Loucy (cell line): Measurements from ENCODE around the gene MLLT10.
"Not testable (repeated sequence)": the region's sequence is repeated elsewhere in the genome, so short reads cannot be mapped to it uniquely, and the experiment has no call there.

ENCODE experiments used
- H2AFZ ChIP-seq: fragments of 200-600 bp; sonication (generic); 2 replicates; pipeline ENCODE4 v1.6.0; 2016; ENCODE audit warnings: antibody characterized with exemption, mild to moderate bottlenecking, low read length, moderate library complexity
- H3F3A ChIP-seq: fragments of 200-600 bp; 2 replicates; pipeline ENCODE4 v1.6.0; 2016; ENCODE audit warnings: antibody characterized with exemption, low read depth, mild to moderate bottlenecking
- H3K27me3 ChIP-seq: fragments of 200-600 bp; sonication (generic); 2 replicates; pipeline ENCODE4 v1.6.1; 2014; ENCODE audit warnings: low read length, mild to moderate bottlenecking; ENCODE audit not compliant: insufficient read depth, poor library complexity, severe bottlenecking
- H3K36me3 ChIP-seq: fragments of 200-600 bp; sonication (generic); 2 replicates; pipeline ENCODE4 v1.6.1; 2016; ENCODE audit warnings: low read length; ENCODE audit not compliant: insufficient read depth
- H3K4me1 ChIP-seq: fragments of 200-600 bp; sonication (generic); 2 replicates; pipeline ENCODE4 v1.5.1; 2014; ENCODE audit warnings: low read length, mild to moderate bottlenecking; ENCODE audit not compliant: insufficient read depth, poor library complexity, severe bottlenecking
- H3K4me2 ChIP-seq: fragments of 200-600 bp; sonication (generic); 2 replicates; pipeline ENCODE4 v1.6.0; 2014; ENCODE audit warnings: antibody characterized with exemption, low read length, low read depth, mild to moderate bottlenecking; ENCODE audit not compliant: poor library complexity, severe bottlenecking
- H3K4me3 ChIP-seq: fragments of 200-600 bp; sonication (generic); 2 replicates; pipeline ENCODE4 v1.5.1; 2014; ENCODE audit warnings: low read length, mild to moderate bottlenecking, mixed read lengths; ENCODE audit not compliant: poor library complexity, severe bottlenecking
- H3K79me2 ChIP-seq: fragments of 200-600 bp; sonication (generic); 2 replicates; pipeline ENCODE4 v1.6.1; 2014; ENCODE audit warnings: low read length; ENCODE audit not compliant: insufficient read depth
- H3K9ac ChIP-seq: fragments of 200-600 bp; sonication (generic); 2 replicates; pipeline ENCODE4 v1.6.0; 2014; ENCODE audit warnings: mild to moderate bottlenecking, low read depth, low read length, moderate library complexity; ENCODE audit not compliant: poor library complexity, severe bottlenecking
- H3K9me2 ChIP-seq: fragments of 200-600 bp; sonication (generic); replicated peaks from 2 replicates; pipeline ENCODE4 v1.6.1; 2016; ENCODE audit warnings: low read depth, low read length, mixed read lengths
- H3K9me3 ChIP-seq: fragments of 200-600 bp; sonication (generic); 2 replicates; pipeline ENCODE4 v1.6.1; 2014; ENCODE audit warnings: mild to moderate bottlenecking, antibody characterized with exemption, low read length, low read depth; ENCODE audit not compliant: insufficient read depth
- H4K20me1 ChIP-seq: fragments of 200-600 bp; sonication (generic); 2 replicates; pipeline ENCODE4 v1.6.0; 2014; ENCODE audit warnings: antibody characterized with exemption, low read length, mild to moderate bottlenecking; ENCODE audit not compliant: insufficient read depth, poor library complexity, severe bottlenecking
- CTCF ChIP-seq: fragments of 200-600 bp; sonication (generic); conservative IDR thresholded peaks from 2 replicates; pipeline ENCODE4 v1.5.1; 2014; ENCODE audit warnings: mild to moderate bottlenecking, antibody characterized with exemption, low read length
- EZH2phosphoT487 ChIP-seq: fragments of 200-600 bp; IDR thresholded peaks from 2 replicates; pipeline ENCODE4 v1.6.1; 2018; ENCODE audit warnings: antibody characterized with exemption, mild to moderate bottlenecking, moderate library complexity, borderline replicate concordance

MLLT10 gene

GRCh38 chr10:21579291-21579690 lies 45.3 kb downstream of the MLLT10 start:
- H3K27me3 ChIP-seq: no peaks in the 10 kb centered on the region
- H4K20me1 ChIP-seq: peaks cover 52% of the 10 kb centered on the region
- TF ChIP-seq CTCF (no peak), EZH2phosphoT487 (no peak)
- H3K4me3 ChIP-seq: no peak overlapping the region
- peaks cover 14% of the 10 kb centered on the region; the same call in 1 of the 2 replicates for H3K36me3 ChIP-seq
- no peak overlapping the region for H3K4me2 ChIP-seq
- no peaks in the 10 kb centered on the region for H3K4me1 ChIP-seq
- no peaks in the 10 kb centered on the region for H3K9me2 ChIP-seq
- H3F3A ChIP-seq: no peaks in the 10 kb centered on the region
- no peak overlapping the region for H3K9ac ChIP-seq
- no peak overlapping the region for H2AFZ ChIP-seq
- peaks cover 95% of the 10 kb centered on the region for H3K79me2 ChIP-seq
- H3K9me3 ChIP-seq: no peaks in the 10 kb centered on the region

- not testable (repeated sequence) for H3K4me3 ChIP-seq, H3K9me2 ChIP-seq, H3K4me2 ChIP-seq, H2AFZ ChIP-seq, H3K9ac ChIP-seq, H3K4me1 ChIP-seq, H3K27me3 ChIP-seq, H3K9me3 ChIP-seq, H3F3A ChIP-seq
- Histone ChIP-seq H4K20me1 (peaks cover 41% of the 10 kb centered on the region), H3K36me3 (peaks cover 19% of the 10 kb centered on the region; the same call in 1 of the 2 replicates), H3K79me2 (peaks cover 93% of the 10 kb centered on the region)
These were observed 47.4 kb downstream of the MLLT10 start for GRCh38 chr10:21581421-21581834.

GRCh38 chr10:21584834-21585530 lies 51.0 kb downstream of the MLLT10 start:
- H4K20me1 ChIP-seq: peaks cover 25% of the 10 kb centered on the region
- no peaks in the 10 kb centered on the region for H3K9me3 ChIP-seq
- no peak overlapping the region for H2AFZ ChIP-seq
- H3K9me2 ChIP-seq: no peaks in the 10 kb centered on the region
- no peaks in the 10 kb centered on the region for H3K27me3 ChIP-seq
- H3K4me1 ChIP-seq: no peaks in the 10 kb centered on the region
- H3F3A ChIP-seq: no peaks in the 10 kb centered on the region
- H3K4me2 ChIP-seq: no peak overlapping the region
- peaks cover 51% of the 10 kb centered on the region for H3K36me3 ChIP-seq
- H3K9ac ChIP-seq: no peak overlapping the region
- H3K4me3 ChIP-seq: no peak overlapping the region
- peaks cover 73% of the 10 kb centered on the region for H3K79me2 ChIP-seq
- no peak for TF ChIP-seq EZH2phosphoT487
- TF ChIP-seq CTCF: no peak

- H3K9me2 ChIP-seq: no peaks in the 10 kb centered on the region
- no peak overlapping the region for H3K4me3 ChIP-seq
- no peak overlapping the region for H3K9ac ChIP-seq
- peaks cover 20% of the 10 kb centered on the region for H4K20me1 ChIP-seq
- H3K27me3 ChIP-seq: no peaks in the 10 kb centered on the region
- peaks cover 70% of the 10 kb centered on the region for H3K79me2 ChIP-seq
- no peaks in the 10 kb centered on the region for H3F3A ChIP-seq
- H3K36me3 ChIP-seq: peaks cover 69% of the 10 kb centered on the region
- no peaks in the 10 kb centered on the region for H3K4me1 ChIP-seq
- TF ChIP-seq EZH2phosphoT487: no peak
- TF ChIP-seq CTCF: no peak
- no peak overlapping the region for H3K4me2 ChIP-seq
- H2AFZ ChIP-seq: no peak overlapping the region
- no peaks in the 10 kb centered on the region for H3K9me3 ChIP-seq
These were observed 53.4 kb downstream of the MLLT10 start for GRCh38 chr10:21587391-21587790.

- not testable (repeated sequence) for H2AFZ ChIP-seq, H3K27me3 ChIP-seq, H3K9ac ChIP-seq, H3F3A ChIP-seq, H3K4me2 ChIP-seq, H3K9me2 ChIP-seq, H3K4me1 ChIP-seq, H3K4me3 ChIP-seq, H3K9me3 ChIP-seq
- Histone ChIP-seq H3K36me3 (peaks cover 71% of the 10 kb centered on the region), H4K20me1 (peaks cover 19% of the 10 kb centered on the region), H3K79me2 (peaks cover 70% of the 10 kb centered on the region)
These were observed 54.1 kb downstream of the MLLT10 start for GRCh38 chr10:21588159-21588558.
